Middle frontal gyrus (tissue), 1 donor: ENCODE results near the gene IGF2R.
"Not testable (repeated sequence)": the region's sequence is repeated elsewhere in the genome, so short reads cannot be mapped to it uniquely, and the experiment has no call there.

Source experiments
- DNase-seq: peaks from one replicate; pipeline ENCODE4 v3.0.0-alpha.2; 2015; ENCODE audit warnings: low spot score; ENCODE audit errors: extremely low spot score

Gene IGF2R

DNA sequence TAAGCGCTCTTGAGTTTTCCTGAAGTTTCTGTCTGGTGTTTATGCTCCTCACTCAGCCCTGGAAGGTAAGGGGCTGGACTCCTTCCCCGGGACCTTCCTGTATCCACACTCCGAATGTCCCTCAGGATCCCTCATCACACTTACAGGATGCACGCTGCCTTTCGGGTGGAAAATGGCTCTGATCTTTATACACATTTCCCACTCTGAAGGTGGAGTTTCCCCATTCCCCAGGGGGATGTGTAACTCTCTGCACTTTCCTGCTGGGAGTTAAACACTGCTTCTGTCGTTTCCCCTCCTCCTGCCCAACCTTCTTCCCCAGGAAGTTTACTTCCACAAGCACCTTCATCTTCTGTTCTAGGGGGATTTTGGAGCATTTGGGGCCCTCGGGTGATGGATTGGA, 17.1 kb upstream of the IGF2R start:
- DNase-seq: no peak

DNA sequence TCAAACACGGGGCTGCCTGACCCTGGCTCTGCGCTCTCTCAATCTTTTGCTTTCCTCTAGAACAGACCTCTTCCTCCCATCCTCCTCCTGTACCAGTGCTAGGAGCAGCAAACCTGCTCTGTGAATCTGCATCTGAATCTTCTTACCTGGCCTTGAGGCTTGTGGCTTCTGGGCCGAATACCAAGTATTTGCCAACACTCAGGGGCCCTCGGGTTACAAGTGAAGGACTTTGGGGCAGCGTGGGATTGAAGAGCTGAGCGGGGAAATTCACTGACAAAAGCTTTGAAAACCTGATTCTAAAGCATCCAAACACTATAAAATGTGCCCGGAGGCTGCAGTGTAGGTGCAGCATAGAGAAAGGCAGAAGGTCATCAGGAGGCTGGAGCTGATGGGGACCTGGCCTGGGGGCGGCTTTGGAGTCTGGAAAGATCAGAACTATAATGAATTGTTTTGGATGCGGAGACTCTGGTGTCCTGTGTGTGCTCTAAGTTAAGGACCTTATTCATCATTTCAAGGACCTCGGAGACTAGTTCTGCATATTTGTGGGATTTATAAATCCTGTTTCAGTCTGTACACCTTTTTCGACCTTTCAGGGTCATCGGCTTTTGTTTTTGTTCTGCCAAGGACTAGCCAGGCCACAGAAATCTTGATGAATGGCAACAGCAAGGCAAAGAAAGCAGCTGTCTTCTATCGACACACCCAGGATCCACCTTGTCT, 16.4 kb upstream of the IGF2R start:
- DNase-seq: no peak

DNA sequence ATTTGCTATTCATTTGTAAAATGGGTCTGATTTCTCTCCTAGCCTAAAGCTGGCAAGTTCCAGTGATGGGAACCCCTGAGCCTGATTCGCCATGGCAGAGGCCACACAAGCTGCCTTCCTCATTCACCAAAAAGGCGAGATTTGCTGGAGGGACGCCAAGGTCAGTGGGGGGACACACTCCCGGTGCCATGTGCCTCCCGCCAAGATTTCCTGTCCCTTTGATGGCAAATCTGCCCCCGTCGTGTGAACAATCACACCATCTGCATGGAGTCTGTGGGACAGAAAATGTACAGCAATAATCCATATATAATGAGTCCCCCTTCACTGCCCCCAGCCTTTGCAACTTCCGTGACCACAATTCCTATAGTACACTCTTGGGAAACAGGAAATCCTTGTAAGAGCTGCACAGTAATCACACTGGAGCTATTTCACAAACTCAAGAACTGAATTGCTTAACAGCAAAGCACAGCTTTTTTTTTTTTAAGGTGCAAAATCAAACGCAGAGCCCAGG, 15.7 kb upstream of the IGF2R start:
- DNase-seq: no peak

DNA sequence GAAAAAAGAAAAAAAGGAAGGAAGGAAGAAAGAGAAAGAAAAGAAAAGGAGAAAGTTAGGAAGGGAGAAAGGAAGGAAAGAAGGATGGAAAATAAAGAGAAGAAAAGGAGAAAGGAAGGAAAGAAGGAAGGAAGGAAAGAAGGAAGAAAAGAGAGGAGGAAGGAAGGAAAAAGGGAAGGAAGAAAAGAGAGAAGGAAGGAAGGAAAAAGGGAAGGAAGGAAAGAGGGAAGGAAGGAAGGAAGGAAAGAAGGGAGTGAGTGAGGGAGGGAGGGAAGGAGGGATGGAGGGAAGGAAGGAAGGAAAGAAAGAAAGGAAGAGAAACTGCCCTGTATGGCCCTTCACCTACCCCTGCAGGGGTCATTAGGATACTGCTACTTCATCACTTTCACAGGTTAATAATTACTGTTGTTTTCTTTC, 12.9 kb upstream of the IGF2R start:
- no peak for DNase-seq

DNA sequence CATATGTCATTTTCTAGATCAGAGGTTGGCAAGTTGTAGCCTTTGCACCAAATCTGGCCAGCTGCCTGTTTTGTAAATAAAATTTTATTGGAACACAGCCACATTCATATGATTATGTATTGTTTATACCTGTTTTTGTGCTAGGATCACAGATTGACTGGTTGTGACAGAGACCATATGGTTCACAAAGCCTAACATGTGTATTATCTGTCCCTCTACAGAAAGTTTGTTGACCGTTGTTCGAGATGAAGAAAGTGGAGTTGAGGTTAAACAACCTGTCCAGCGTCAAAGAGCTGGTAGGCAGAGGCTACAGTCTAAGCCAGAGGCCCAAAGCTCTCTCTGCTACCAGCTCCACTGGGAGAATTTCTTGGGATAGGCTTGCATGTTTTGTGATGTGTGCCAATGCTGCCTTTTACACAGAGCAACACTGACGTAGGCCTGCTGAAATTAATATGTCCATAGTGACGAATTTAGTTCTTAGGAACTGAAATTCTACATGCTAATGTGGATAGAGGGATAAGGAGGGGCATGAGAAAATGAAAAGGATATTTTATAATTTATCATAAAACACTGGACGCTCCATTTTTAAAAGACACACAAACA, 11.7 kb upstream of the IGF2R start:
- no peak for DNase-seq

DNA sequence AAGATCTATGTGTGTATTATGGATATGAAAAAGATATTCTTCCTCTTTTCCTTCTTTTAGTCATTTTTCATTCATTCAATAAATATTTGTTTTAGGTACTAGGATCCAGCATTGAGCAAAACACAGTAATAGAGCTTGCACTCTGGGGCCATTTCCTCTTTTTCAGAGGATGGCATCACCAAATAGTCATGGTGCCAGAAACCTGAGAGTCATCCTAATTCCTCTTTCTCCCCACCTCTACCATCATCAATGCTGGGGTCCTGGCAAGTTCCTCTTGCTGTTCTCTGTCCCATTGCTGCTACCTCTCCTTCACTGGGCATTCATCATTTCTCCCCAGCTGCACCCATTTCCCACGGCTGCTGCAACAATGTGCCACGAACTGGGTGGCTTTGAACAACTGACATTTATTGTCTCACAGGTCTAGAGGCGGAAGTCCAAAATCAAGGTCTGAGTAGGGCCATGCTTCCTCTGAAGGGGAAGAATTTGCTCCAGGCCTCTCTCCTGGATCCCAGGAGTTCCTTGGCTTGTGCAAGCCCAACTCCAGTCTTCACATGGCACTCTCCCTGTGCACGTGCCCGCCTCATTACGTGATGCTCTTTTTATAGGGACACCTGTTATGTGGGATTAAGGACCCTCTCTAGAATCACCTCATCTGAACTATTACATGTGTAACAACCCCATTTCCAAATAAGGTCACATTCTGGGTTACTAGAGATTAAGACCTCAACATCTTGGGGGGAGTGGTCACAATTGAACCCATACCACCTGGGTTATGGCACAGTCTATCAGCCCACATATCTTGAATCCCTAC, 9.5 kb upstream of the IGF2R start:
- no peak for DNase-seq

DNA sequence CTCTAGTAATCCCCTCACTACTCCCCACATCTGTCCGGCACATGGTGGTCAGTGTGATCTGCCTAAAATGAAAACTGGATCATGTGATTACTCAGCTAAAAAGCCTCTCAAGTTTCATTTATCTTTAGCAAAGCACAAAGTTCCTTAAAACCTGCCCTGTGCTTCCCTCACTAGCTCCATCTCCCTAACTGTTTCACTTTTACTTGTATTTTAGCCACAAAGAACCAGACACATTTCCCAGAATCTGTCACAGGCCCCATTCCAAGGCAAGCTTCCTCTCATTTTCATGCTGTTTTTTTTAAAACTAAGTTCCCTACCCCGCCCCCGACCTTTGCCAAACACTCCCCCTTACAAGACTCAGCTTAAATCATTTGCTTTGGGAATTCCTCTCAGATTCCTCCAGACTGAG, 8.9 kb upstream of the IGF2R start:
- no peak for DNase-seq

DNA sequence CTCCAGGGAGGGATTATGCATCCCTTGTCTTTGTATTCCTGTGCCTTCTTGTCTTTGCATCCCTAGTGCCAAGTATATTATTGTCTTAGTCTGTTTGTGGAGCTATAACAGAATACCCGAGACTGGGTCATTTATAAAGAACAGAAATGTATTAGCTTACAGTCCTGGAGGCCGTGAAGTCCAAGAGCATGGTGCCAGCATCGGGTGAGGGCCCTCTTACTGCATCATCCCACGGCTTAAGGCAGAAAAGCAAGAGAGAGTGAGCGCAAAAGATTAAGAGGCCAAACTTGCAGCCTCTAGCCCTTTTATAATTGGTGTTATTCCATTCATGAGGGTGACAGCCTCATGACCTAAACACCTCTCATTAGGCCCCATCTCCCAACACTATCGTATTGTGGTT, 8.4 kb upstream of the IGF2R start:
- no peak for DNase-seq

DNA sequence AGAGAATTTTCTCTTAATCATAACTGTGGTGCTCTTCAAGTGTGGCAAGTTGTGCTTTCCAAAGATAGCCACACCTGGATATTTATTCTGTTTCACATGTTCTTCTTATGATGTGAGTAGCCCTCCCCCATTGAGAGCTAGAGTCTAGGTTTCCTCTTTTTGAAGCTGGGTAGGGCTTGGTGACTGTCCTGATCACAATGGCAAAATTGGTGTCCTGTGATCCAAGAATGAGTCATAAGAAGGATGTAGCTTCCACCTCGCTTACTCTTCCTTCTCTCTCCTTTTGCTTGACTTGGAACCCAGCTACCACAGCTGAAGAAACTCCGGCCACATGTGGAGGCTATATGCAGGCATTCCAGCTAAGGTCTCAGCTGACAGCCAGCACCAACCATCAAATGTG, 7.4 kb upstream of the IGF2R start:
- DNase-seq: no peak

DNA sequence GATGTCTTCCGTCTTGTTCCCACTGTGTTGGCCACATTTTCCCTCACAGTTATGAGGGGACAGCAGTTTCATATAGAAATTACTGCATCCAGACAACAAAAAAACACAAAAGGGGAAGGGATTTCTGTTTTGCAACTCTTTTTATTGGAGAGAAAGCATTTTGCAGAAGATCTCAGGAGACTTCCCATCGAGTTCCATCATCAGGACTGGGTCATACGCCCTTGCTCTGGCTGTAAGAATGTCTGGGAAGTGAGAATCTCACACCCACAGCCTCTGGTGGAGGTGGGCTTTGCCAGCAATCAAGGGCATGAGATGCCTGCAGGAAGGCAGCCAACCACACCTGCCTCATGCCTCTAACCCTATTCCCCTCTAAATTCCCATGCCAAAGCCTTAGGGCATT, 5.8 kb upstream of the IGF2R start:
- no peak for DNase-seq

DNA sequence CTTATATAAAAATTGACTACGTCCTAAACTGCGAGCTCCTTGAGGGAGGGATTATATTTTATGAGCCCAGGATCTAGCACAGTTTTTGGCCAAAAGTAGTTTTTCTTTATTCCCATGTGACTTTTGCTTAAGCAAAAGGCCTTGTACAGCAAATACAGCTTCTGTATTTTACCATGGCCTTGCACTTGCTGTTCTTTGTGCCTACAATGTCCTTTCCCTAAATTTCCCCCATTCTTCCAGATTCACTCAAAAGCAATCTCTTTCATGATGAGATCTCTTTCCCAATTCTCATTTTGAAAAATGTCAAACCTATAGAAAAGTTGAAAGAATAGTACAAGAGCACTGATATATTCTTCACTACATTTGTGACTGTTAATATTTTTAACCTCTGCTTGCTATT, 4.8 kb upstream of the IGF2R start:
- no peak for DNase-seq

DNA sequence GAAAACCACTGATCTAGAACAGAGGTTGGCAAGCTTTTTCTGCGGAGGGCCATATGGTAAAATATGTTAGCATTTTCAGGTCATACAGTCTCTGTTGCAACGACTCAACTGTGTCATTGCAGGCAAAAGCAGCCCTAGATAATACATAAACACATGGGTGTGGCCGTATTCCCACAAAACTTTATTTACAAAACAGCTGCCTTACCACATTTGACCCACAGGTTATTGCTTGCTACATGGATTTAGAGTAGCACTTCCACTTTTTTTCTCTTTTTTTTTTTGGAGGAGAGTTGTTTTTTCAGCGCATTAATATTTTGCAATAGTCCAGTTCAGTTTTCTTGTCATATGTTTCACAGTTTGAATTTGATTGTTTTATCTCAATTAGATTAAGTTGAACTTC, 2.5 kb upstream of the IGF2R start:
- no peak for DNase-seq

DNA sequence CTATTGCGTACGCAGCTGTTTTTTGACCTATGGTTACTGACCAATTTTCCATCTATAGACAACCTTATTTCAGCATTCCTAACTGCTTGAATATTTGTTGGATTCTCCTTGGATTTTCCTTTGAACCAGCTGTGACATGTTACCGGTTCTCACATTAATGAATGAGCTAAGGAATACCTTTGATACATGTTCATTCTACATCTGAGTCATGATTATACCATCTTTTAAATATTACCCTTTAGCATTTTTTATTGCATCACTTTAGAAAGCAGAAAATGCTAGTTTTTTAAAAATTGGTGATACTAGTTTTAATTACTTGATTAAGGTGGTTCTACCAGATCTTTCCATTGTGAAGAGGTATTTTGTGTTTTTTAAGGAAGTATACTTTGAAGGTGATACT, 1.9 kb upstream of the IGF2R start:
- DNase-seq: no peak

DNA sequence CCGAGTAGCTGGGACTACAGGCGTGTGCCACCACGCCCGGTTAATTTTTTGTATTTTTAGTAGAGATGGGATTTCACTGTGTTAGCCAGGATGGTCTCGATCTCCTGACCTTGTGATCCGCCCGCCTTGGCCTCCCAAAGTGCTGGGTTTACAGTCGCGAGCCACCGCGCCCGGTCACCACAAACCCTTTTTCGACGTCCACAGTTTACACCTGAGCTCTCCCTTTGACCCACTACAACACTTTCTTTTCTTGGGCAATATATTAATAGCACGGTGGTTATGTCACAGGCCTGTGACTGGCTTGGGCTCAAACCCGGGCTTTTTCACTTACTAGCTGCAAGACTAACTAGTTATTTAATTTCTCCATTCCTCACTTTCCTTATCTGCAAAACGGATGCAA, 1.3 kb upstream of the IGF2R start:
- DNase-seq: not testable (repeated sequence)

DNA sequence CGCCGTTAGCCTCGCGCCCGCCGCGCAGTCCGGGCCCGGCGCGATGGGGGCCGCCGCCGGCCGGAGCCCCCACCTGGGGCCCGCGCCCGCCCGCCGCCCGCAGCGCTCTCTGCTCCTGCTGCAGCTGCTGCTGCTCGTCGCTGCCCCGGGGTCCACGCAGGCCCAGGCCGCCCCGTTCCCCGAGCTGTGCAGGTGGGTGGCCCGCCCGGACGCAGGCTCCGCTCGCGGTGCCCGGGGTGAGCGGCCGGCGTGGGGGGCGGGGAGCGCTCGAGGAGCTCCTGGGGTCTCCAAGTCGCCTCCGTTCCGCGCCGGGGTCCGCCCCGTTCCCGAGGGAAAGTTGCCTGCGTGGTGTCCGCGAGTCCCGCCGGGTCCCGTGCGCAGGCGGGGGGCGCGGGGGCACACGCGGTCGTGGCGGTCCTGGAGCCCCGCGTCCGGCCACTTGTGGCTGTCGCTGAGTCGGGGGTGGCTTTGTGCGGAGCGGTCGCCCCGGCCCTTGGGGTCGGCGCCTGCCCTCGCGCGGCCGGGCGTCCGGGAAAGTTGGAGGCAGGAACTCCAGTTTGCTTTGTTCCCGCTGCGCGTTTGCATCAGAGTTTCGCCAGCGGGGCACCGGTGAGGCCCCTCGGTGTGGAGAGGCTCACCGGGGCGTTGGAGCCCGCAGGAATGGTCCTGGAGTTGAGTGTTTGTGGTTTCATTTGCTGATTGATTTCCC, 476 bp downstream of the IGF2R start:
- DNase-seq: no peak

DNA sequence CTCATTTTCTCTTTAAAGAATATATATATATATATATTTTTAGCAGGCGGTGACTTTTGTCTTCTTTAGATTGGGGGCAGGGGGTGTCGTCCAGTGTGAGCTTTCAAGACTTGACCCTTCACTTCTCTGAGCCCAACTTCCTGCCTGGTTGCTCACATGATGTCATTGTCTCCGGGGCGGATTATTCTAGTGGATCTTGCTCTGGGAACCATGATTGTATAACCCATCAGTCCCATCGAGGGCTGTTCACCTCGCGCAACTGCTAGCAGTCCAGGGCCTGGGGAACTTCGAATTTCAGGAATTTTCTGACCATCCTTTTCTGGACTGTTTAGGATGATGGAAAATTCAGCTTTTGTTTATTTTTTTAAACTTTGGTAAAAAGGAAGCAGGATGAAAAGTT, 1.0 kb downstream of the IGF2R start:
- no peak for DNase-seq

DNA sequence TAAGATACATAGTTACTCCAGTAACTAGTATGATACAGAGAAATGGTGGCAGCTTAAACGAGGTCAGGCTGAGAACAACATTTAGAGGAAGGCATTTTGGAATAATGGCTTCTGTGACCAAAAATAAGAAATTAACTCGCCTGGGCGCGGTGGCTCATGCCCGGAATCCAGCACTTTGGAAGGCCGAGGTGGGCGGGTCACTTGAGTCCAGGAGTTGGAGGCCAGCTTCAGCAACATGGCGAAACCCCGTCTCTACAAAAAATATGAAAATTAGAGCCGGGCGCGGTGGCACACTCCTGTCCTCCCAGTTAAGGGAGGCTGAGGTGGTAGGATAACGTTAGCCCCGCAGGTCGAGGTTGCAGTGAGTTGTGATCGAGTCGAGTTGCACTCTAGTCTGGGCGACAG, 1.8 kb downstream of the IGF2R start:
- no peak for DNase-seq

DNA sequence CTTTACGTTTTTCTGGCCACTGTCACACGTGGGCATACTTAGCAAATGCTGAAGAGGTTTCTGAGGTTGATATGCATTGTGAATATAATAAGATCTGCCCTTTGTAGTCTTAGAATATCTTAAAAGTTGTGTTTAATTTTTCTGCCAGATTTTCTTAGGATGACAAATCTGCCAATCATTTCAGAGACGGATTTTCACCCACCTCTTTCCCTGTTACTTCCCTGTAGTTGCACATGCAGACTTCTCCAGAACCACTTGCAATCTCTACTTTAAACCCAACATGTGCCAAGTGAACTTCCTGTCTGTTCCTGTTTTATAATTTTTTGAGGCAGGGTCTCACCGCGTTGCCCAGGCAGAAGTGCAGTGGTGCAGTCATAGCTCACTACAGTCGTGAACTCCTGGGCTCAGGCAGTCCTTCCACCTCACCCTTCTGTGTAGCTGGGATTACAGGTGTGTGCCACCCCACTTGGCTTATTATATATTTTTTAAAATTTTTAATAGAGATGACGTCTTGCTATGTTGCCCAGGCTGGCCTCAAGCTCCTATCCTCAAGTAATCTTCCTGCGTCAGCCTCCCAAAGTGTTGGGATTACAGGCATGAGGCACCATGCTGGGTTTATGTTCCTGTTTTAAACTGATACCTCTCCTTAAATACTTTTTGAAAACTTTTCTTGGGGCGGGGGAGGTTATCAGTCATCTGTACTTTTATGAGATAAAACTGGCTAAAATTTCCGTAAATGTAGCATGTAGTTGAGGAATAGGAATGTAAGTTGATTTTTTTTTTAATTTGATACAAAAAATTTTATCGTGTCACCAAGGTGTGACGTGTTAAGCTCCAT, 2.7 kb downstream of the IGF2R start:
- DNase-seq: no peak

DNA sequence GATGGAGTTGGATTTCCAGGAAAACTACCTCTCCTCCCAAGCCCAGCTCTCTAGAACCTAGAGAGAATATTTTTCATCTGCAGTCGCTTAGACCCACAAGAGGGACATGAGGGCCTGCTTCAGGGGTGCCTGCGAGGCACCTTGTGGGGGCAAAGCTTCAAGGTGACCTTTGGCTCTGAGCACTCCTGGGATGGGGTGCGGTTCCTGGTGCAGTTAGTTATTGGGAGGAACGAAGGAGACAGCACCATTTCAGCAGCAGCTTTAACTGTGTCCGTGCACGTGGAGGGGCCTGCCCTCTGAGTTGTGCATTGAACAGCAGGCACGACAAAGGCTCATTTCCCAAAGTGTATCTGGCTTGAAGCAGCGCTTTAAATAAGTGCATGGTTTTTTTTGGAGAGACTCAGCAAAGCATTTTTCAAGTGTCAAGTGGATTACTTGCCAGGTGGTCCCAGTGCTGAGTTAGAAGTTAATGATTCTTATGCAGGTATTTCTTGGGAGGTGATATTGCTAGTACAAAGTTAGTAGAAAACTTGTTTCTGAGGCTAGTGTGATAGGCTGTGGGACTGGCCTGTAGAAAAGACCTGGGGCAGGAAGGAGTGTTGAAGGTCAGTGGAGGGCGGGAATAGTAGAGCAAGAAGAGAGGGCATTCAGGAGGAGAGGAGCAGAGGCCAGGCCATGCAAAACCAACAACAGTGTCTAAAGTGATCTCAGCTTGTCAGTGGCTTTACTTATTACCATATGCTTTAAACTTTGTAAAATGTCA, 3.8 kb downstream of the IGF2R start:
- DNase-seq: no peak

DNA sequence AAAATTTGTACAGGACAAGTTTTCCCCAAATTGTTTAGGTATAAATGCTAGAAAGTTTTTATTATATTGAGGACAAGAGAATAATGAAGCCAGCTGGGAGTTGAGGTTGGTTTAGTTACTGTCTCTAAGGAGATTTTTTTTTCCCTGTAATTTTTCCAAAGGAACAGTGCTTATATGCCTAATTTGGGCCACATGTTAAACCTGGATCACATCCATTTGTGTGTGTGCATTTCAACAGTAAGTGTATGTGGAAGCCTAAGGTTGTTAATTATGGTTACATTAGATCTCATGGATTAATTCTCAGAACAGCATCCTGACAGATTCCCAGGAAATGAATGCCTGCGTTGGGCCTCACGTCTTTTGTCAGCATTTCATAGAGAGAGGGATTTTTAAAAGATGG, 4.5 kb downstream of the IGF2R start:
- no peak for DNase-seq
